OCI-LY1 (cell line): Measurements from ENCODE around the gene C3orf70.

Source experiments
- EZH2 ChIP-seq: fragments of 200-600 bp; sonication (generic), shearing (Covaris generic); IDR thresholded peaks from 2 replicates; pipeline ENCODE4 v1.8.0; 2017; ENCODE audit warnings: borderline replicate concordance, mixed run types, mild to moderate bottlenecking, antibody characterized with exemption, low read length, moderate library complexity, mixed read lengths
- TF ChIP-seq, protein P1 (sequence below): fragments of 200-600 bp; sonication (generic), shearing (Covaris generic); IDR thresholded peaks from 2 replicates; pipeline ENCODE4 v1.5.1; 2017; ENCODE audit warnings: mild to moderate bottlenecking, antibody characterized with exemption, low read length, moderate library complexity, mixed read lengths

DNA sequence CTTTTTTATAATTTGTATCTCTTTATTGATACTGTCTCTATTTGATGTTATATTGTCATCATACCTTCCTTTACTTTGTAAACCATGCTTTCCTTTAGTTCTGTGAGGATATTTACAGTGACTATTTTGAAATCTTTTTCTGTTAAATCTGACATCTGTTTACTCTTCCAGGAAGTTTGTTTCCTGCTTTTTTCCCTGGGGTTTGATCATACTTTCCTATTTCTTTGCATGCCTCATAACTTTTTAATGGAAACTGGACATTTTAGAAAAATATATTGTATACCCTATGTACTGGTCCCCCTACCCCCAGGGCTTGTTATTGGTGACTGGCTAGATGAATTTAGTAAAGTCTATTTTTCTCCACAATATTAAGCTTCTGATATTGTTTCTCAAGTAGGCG is 115.1 kb downstream of the C3orf70 start:
- TF ChIP-seq, protein P1, sequence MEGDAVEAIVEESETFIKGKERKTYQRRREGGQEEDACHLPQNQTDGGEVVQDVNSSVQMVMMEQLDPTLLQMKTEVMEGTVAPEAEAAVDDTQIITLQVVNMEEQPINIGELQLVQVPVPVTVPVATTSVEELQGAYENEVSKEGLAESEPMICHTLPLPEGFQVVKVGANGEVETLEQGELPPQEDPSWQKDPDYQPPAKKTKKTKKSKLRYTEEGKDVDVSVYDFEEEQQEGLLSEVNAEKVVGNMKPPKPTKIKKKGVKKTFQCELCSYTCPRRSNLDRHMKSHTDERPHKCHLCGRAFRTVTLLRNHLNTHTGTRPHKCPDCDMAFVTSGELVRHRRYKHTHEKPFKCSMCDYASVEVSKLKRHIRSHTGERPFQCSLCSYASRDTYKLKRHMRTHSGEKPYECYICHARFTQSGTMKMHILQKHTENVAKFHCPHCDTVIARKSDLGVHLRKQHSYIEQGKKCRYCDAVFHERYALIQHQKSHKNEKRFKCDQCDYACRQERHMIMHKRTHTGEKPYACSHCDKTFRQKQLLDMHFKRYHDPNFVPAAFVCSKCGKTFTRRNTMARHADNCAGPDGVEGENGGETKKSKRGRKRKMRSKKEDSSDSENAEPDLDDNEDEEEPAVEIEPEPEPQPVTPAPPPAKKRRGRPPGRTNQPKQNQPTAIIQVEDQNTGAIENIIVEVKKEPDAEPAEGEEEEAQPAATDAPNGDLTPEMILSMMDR, result no peak
- no peak for TF ChIP-seq EZH2
